ENCODE data around the gene SCN4B. TPM values are rescaled to one million over a fixed set of nuclear protein-coding genes. Genes with fewer than 3 reads are reported as not detected.

Gene SCN4B
- total and polyA plus RNA-seq, 2 of the 8 experiments (the other 6 are each of a cell fraction or from before 2014, with no cell fraction given) = 2.8 to 4.9 TPM

GRCh38 chr11:118170231-118170630 lies 17.6 kb upstream of the SCN4B start:
- ChIA-PET POLR2A (ENCODE audit: partially characterized antibody) (interaction anchor here (0.7 to 2.0 kb wide), 5 partner anchors 14 to 266 kb away, joined by 3 to 7 read pairs (median 4); partner anchors contain the start of genes KMT2A and SCN4B), CTCF (ENCODE audit: partially characterized antibody) (interaction anchor here (0.7 to 8.7 kb wide), 12 partner anchors 11 to 284 kb away, joined by 3 to 245 read pairs (median 9); partner anchors contain the start of genes MPZL2 and SCN4B)
- Histone ChIP-seq H2AFZ (ENCODE audit: low read length) (no peak overlapping the region), H3K14ac (ENCODE audit: insufficient read length) (no peak overlapping the region), H4K91ac (replicated peaks; ENCODE audit: insufficient read length, low read length) (no peak overlapping the region), H3K23ac (ENCODE audit: insufficient read length) (no peak overlapping the region), H2BK5ac (ENCODE audit: low read depth, low read length) (no peak overlapping the region), H3K23me2 (ENCODE audit: low read depth, low read length) (peaks cover 2% of the 10 kb centered on the region), H3K4me2 (ENCODE audit: insufficient read depth in 1 of 2, low read depth in 2 of 2, low read length in 2 of 2) (no peak overlapping the region; a peak in 2 of 4 replicates), H4K5ac (ENCODE audit: insufficient read length, low read depth, low read length) (no peak overlapping the region), H3K9ac (replicated peaks in 1 of 4; ENCODE audit: extremely low read depth in 1 of 4, low read depth in 3 of 4, low read length in 3 of 4) (no peak overlapping the region), H3K4me3 (ENCODE audit: extremely low read depth in 1 of 4, insufficient read depth in 2 of 4, low read depth in 3 of 4, low read length in 4 of 4) (no peak overlapping the region), H3K9me3 (ENCODE audit: insufficient read depth in 2 of 2, low read depth in 1 of 2, low read length in 1 of 2) (no peaks in the 10 kb centered on the region), H2BK20ac (ENCODE audit: low read length) (no peak overlapping the region), H3K79me2 (ENCODE audit: control insufficient read depth in 1 of 2, insufficient read depth in 2 of 2, low read length in 2 of 2) (no peaks in the 10 kb centered on the region), H4K20me1 (replicated peaks in 1 of 2; ENCODE audit: control insufficient read depth in 1 of 2, insufficient read depth in 2 of 2, low read length in 2 of 2) (no peaks in the 10 kb centered on the region), H2BK15ac (ENCODE audit: low read length) (peak overlapping the region; percentile 81; the same call in 1 of the 2 replicates), H3K18ac (ENCODE audit: extremely low read depth, low read length) (no peak overlapping the region), H3K56ac (replicated peaks; ENCODE audit: insufficient read length, low read depth, low read length) (no peak overlapping the region), H3K27ac (ENCODE audit: low read depth, low read length) (no peak overlapping the region), H3K36me3 (ENCODE audit: control insufficient read depth in 2 of 4, insufficient read depth in 4 of 4, low read length in 3 of 4) (no peaks in the 10 kb centered on the region), H3K27me3 (replicated peaks in 1 of 4; ENCODE audit: control insufficient read depth in 3 of 4, extremely low read depth in 1 of 4, insufficient read depth in 3 of 4, low read length in 3 of 4) (peaks cover 6 to 81% (median 59%) of the 10 kb centered on the region in 4 experiments), H2BK120ac (replicated peaks; ENCODE audit: low read depth, low read length) (no peak overlapping the region), H2AK5ac (ENCODE audit: low read depth, low read length) (no peak overlapping the region), H3K4me1 (replicated peaks in 1 of 4; ENCODE audit: control insufficient read depth in 3 of 4, insufficient read depth in 4 of 4, low read length in 3 of 4) (peaks cover 4 to 25% (median 13%) of the 10 kb centered on the region in 4 experiments), H2BK12ac (ENCODE audit: low read depth, low read length) (no peak overlapping the region; the same call in 1 of the 2 replicates), H3K4ac (replicated peaks; ENCODE audit: insufficient read length, low read depth, low read length) (peak overlapping the region; percentile 22), H3K79me1 (ENCODE audit: low read depth, low read length) (no peaks in the 10 kb centered on the region), H4K8ac (ENCODE audit: extremely low read depth, insufficient read depth, low read length) (no peak overlapping the region; the same call in 1 of the 2 replicates)
- 69% methylated on average over 9 of the region's 9 CpGs; no CpG with 5 or more reads in 1 of the 2 experiments for WGBS, 2 experiments (ENCODE audit: extremely low coverage in 1 of 2, insufficient coverage in 1 of 2, insufficient read length in 1 of 2, insufficient replicate concordance in 2 of 2, low coverage in 1 of 2, low lambda C conversion rate in 2 of 2, missing lambda C conversion rate in 1 of 2)
- FAIRE-seq = no peak
- no peak for DNase-seq (ENCODE audit: low read depth in 1 of 2, low spot score in 2 of 2)
- TF ChIP-seq EP300 (IDR thresholded peaks at IDR 0.05; ENCODE audit: borderline replicate concordance in 1 of 2, low read depth in 2 of 2, low read length in 2 of 2) (no peak), PHF8 (conservative IDR thresholded peaks at IDR 0.05; ENCODE audit: low read depth, low read length) (no peak), RXRA (IDR thresholded peaks at IDR 0.05; ENCODE audit: insufficient read depth, low read depth, low read length) (no peak), MAX (IDR thresholded peaks at IDR 0.05) (no peak), CHD2 (IDR thresholded peaks at IDR 0.05; ENCODE audit: low read length) (no peak), POU5F1 (IDR thresholded peaks at IDR 0.05; ENCODE audit: low read depth, low read length) (no peak), POLR2A (IDR thresholded peaks at IDR 0.05; ENCODE audit: control extremely low read depth in 1 of 2, low read depth in 2 of 2, low read length in 2 of 2) (no peak), ZNF274 (IDR thresholded peaks at IDR 0.05; ENCODE audit: borderline replicate concordance, extremely low read depth, low read length) (no peak)

Measured in H1 (cell line).